AG08396 (cell line): ENCODE measurements around the gene PADI4.
A peak's percentile ranks its signal among the peaks of the same experiment; 100 is the strongest.
"Not testable (repeated sequence)": the region's sequence is repeated elsewhere in the genome, so short reads cannot be mapped to it uniquely, and the experiment has no call there.

Experiments
- DNase-seq: peaks from one replicate; pipeline ENCODE4 v3.0.0; 2012; ENCODE audit warnings: low spot score, mixed read lengths

PADI4 gene

GRCh38 chr1:17393230-17393629 lies 85.2 kb downstream of the PADI4 start:
- no peak for DNase-seq

DNA sequence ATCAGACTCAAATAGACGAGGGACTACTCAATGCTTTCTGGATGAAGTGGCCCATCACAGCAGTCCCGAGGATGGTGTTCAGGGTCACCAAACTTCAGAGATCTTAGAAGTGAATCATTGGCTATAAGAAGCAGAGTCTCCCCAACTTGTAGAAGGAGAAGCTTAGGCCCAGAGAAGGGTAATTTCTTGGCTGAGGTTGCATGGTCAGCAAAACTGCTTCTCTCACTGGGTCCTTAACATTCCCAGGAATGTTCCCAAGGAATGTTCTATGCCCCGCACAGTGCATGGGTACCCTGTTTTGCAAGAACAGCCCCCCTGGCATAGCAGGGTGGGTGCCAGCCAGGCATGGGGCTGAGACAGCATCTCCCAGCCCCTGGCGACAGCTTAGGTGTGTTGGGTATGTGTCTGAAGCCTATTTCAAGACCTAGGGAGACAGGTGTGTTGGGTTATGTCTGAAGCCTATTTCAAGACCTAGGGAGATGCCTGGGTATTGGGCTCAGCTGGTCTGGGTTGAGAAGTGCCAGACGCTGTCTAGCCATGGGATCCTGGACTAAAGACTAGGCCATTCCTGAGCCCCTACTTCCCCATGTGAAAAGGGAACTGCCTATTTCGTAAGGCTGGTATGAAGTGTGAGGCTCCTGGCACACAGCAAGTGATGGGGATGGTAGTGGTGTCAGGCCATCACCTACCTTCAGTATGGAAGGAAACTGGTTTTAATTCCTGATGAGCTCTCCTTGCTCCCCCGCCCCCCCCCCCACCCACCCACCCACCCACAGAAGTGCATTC lies 90.1 kb downstream of the PADI4 start:
- no peak for DNase-seq

DNA sequence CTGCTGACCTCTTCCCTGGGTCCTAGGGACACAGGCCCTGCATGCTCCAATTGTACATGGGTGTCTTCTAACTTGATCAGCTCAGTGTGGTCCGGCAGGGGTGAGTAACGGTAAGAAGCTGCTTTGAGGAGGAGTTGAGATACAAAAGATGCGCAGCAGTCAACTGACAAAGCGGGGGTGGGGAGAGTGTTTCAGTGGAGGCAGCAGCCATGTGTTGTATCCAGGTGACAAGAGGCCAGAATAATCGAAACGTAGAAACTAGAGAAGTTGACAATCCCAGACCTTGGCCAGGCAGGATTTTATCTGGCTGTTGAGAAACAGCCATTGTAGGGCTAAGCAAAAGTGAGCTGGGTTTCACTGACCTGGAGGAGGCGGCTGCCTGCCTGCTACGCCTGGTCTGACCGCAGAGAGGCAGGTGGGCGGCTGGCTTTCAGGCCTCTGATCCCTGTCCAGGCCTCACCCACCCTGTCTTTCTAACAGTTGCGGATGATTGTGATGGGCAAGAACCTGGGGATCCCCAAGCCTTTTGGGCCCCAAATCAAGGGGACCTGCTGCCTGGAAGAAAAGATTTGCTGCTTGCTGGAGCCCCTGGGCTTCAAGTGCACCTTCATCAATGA lies 92.8 kb downstream of the PADI4 start:
- no peak for DNase-seq

GRCh38 chr1:17401841-17402240 lies 93.8 kb downstream of the PADI4 start:
- DNase-seq: no peak

DNA sequence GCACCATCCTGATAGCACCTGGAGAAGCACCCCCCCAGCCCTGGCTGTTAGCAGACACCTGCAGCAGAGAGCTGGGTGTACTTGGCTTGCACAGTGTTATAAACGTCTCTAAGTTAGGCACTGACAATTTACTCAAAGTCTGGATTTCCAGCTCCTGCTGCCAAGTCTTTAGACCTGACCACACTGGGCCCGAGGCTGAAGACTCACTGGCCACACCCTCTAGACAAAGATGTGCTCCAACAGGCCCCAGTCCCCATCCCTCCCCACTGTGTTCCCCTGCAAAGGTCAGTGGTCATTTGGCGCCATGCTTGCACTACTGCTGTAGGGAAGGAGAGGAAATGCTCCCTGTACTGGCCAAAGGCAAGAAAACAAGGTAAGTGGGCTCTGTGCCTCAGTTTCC lies 95.1 kb downstream of the PADI4 start:
- DNase-seq: no peak

DNA sequence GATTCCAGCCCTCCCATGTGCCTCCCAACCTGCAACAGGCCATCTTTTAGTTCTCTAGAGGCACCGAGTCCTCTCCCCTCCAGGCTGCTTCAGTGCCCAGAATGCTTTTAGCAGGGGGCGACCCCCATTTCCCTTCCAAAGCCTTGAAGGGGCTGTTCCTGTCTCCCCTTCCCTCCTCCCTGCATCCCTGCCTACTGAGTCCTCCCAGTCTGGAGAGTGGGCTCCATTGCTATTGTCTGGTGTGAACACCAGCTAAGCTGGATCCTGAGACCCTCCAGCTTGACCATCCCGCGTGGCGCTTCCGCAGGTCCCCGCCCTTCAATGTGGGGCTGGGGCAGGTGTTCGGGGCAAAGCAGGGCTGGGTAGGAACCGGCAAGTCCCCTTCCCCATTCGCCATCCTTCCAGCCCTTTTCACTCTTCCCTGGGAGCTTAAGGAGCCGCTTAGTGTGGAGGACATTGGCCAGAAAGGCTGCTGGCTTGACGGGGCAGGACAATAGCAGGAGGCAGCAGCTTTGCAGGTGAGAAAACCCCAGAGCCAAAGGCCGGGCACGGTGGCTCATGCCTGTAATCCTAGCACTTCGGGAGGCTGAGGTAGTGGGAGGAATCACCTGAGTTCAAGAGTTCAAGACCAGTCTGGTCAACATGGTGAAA lies 96.2 kb downstream of the PADI4 start:
- DNase-seq: no peak

GRCh38 chr1:17404820-17405219 lies 96.8 kb downstream of the PADI4 start:
- no peak for DNase-seq

- peak; percentile 87 for DNase-seq
Observed at GRCh38 chr1:17405898-17406759, 98.1 kb downstream of the PADI4 start.

GRCh38 chr1:17406760-17407475 lies 98.9 kb downstream of the PADI4 start:
- DNase-seq: not testable (repeated sequence)

DNA sequence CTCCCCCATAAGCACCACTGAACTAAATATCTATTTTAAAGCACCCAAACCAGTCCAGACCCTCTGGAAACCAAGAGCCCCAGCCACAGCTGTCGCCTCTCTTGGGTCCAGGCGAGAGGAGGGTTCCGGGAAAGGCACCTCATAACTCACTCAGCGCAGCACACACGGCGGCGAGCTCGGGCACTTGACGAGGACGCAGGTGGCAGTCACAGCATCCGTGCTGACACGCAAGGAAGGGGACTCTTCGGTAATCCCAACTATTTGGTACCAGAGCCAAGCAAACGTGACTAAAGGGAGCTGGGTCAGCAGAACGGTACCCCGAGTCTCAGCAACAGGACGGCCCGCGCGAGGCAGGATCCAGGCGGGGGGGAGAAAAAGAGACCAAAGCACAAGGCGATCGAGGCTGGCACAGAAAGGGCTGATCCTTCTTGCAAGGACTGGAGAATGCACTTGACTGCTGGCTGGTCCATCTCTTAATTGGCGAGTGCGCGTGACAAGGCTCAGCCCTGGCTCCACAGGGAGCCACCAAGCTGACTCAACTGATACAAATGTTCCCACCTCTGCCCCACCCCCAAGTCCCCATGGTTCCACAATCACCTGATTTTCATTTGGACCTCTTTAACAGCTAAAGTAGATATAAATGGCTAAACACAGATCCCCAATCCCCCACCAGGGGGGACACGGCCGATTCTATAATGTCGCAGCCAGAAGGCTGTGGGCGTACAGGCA lies 100.0 kb downstream of the PADI4 start:
- not testable (repeated sequence) for DNase-seq

- no peak for DNase-seq
Observed at GRCh38 chr1:17409391-17409811, 101.4 kb downstream of the PADI4 start.

- no peak for DNase-seq
Observed at GRCh38 chr1:17412093-17412870, 104.3 kb downstream of the PADI4 start.
